Measurements from ENCODE around the gene MAML2. TPM values are rescaled to one million over a fixed set of nuclear protein-coding genes. Genes with fewer than 3 reads are reported as not detected.

MAML2 gene
- total and polyA plus RNA-seq, 2 experiments from 2014 or later: 1.1 to 8.2 TPM

- Histone ChIP-seq H3K36me3 (no peaks in the 10 kb centered on the region), H3K4me1 (ENCODE audit: low read depth) (peaks cover 10% of the 10 kb centered on the region), H3K4me3 (no peak overlapping the region), H3K27ac (no peak overlapping the region), H3K27me3 (no peaks in the 10 kb centered on the region), H3K9me3 (ENCODE audit: low read depth) (no peaks in the 10 kb centered on the region)
- no peak for DNase-seq (ENCODE audit: low read depth in 1 of 2, low spot score in 1 of 2)
- TF ChIP-seq CTCF (IDR thresholded peaks at IDR 0.05; ENCODE audit: low read depth, low read length): no peak
These were observed 107.2 kb downstream of the MAML2 start for GRCh38 chr11:96235751-96236150.

- no peak overlapping the region for H3K27ac ChIP-seq
- no peaks in the 10 kb centered on the region for H3K9me3 ChIP-seq (ENCODE audit: low read depth)
- no peak for TF ChIP-seq CTCF (IDR thresholded peaks at IDR 0.05; ENCODE audit: low read depth, low read length)
- H3K4me1 ChIP-seq (ENCODE audit: low read depth): peaks cover 10% of the 10 kb centered on the region
- no peaks in the 10 kb centered on the region for H3K36me3 ChIP-seq
- no peak overlapping the region for H3K4me3 ChIP-seq
- no peak for DNase-seq (ENCODE audit: low read depth in 1 of 2, low spot score in 1 of 2)
- H3K27me3 ChIP-seq: no peaks in the 10 kb centered on the region
These were observed 108.0 kb downstream of the MAML2 start for GRCh38 chr11:96234866-96235441.

GRCh38 chr11:96232132-96232531 is 110.9 kb downstream of the MAML2 start:
- no peak for DNase-seq (ENCODE audit: low read depth in 1 of 2, low spot score in 1 of 2)
- TF ChIP-seq CTCF (IDR thresholded peaks at IDR 0.05; ENCODE audit: low read depth, low read length): no peak
- H3K27ac ChIP-seq: no peak overlapping the region
- no peaks in the 10 kb centered on the region for H3K27me3 ChIP-seq
- H3K4me1 ChIP-seq (ENCODE audit: low read depth): no peaks in the 10 kb centered on the region
- no peaks in the 10 kb centered on the region for H3K36me3 ChIP-seq
- H3K4me3 ChIP-seq: no peak overlapping the region
- no peaks in the 10 kb centered on the region for H3K9me3 ChIP-seq (ENCODE audit: low read depth)

GRCh38 chr11:96230686-96231085 is 112.3 kb downstream of the MAML2 start:
- H3K4me1 ChIP-seq (ENCODE audit: low read depth): no peaks in the 10 kb centered on the region
- no peak overlapping the region for H3K27ac ChIP-seq
- DNase-seq (ENCODE audit: low read depth in 1 of 2, low spot score in 1 of 2): no peak
- TF ChIP-seq CTCF (IDR thresholded peaks at IDR 0.05; ENCODE audit: low read depth, low read length): no peak
- H3K36me3 ChIP-seq: no peaks in the 10 kb centered on the region
- no peaks in the 10 kb centered on the region for H3K9me3 ChIP-seq (ENCODE audit: low read depth)
- H3K4me3 ChIP-seq: no peak overlapping the region
- no peaks in the 10 kb centered on the region for H3K27me3 ChIP-seq

GRCh38 chr11:96229354-96229977 is 113.5 kb downstream of the MAML2 start:
- DNase-seq (ENCODE audit: low read depth in 1 of 2, low spot score in 1 of 2): no peak
- no peaks in the 10 kb centered on the region for H3K9me3 ChIP-seq (ENCODE audit: low read depth)
- H3K27ac ChIP-seq: no peak overlapping the region
- no peak overlapping the region for H3K4me3 ChIP-seq
- no peaks in the 10 kb centered on the region for H3K4me1 ChIP-seq (ENCODE audit: low read depth)
- no peak for TF ChIP-seq CTCF (IDR thresholded peaks at IDR 0.05; ENCODE audit: low read depth, low read length)
- H3K27me3 ChIP-seq: no peaks in the 10 kb centered on the region
- no peaks in the 10 kb centered on the region for H3K36me3 ChIP-seq
